Measurements from ENCODE around the gene TMPRSS7. TPM values are rescaled to one million over a fixed set of nuclear protein-coding genes. Genes with fewer than 3 reads are reported as not detected.

Gene TMPRSS7
- total RNA-seq, 1 donor from 2014 or later = not detected

GRCh38 chr3:112019716-112020115 is 14.8 kb upstream of the TMPRSS7 start:
- ATAC-seq (ENCODE audit: low read depth) (no peak), DNase-seq (no peak)
- no peak overlapping the region for H3K27ac Mint-ChIP-seq
- H3K4me3 Mint-ChIP-seq = no peak overlapping the region
- no peaks in the 10 kb centered on the region for H3K36me3 Mint-ChIP-seq (ENCODE audit: low read depth)
- POLR2A ChIA-PET = no interaction called here
- no peaks in the 10 kb centered on the region for H3K9me3 Mint-ChIP-seq
- CTCF ChIA-PET = interaction anchor here (0.9 kb wide), 1 partner anchor 9 kb away, joined by 3 read pairs; no protein-coding TSS in a partner anchor
- no peaks in the 10 kb centered on the region for H3K4me1 Mint-ChIP-seq
- no peaks in the 10 kb centered on the region for H3K27me3 Mint-ChIP-seq
- TF ChIP-seq CTCF (IDR thresholded peaks at IDR 0.05) = no peak
- intact Hi-C loops (cut with micrococcal nuclease) = no loop called here

GRCh38 chr3:112020674-112021085 is 13.9 kb upstream of the TMPRSS7 start:
- CTCF ChIA-PET = no interaction called here
- Mint-ChIP-seq H3K4me3 (no peak overlapping the region), H3K4me1 (no peaks in the 10 kb centered on the region), H3K27ac (no peak overlapping the region), H3K9me3 (no peaks in the 10 kb centered on the region), H3K36me3 (ENCODE audit: low read depth) (no peaks in the 10 kb centered on the region), H3K27me3 (no peaks in the 10 kb centered on the region)
- DNase-seq = no peak
- POLR2A ChIA-PET = no interaction called here
- no peak for TF ChIP-seq CTCF (IDR thresholded peaks at IDR 0.05)
- intact Hi-C loops (cut with micrococcal nuclease) = no loop called here
- ATAC-seq (ENCODE audit: low read depth) = no peak

- no peaks in the 10 kb centered on the region for H3K4me1 Mint-ChIP-seq
- intact Hi-C loops (cut with micrococcal nuclease) = no loop called here
- POLR2A ChIA-PET = no interaction called here
- no peak for ATAC-seq (ENCODE audit: low read depth)
- no peak overlapping the region for H3K27ac Mint-ChIP-seq
- no peak for TF ChIP-seq CTCF (IDR thresholded peaks at IDR 0.05)
- no peak for DNase-seq
- H3K4me3 Mint-ChIP-seq = no peak overlapping the region
- no peaks in the 10 kb centered on the region for H3K27me3 Mint-ChIP-seq
- H3K36me3 Mint-ChIP-seq (ENCODE audit: low read depth) = no peaks in the 10 kb centered on the region
- H3K9me3 Mint-ChIP-seq = no peaks in the 10 kb centered on the region
- CTCF ChIA-PET = no interaction called here
These were observed 7.4 kb upstream of the TMPRSS7 start for GRCh38 chr3:112027142-112027541.

- Mint-ChIP-seq H3K27me3 (no peaks in the 10 kb centered on the region), H3K27ac (no peak overlapping the region), H3K4me3 (no peak overlapping the region), H3K9me3 (no peaks in the 10 kb centered on the region), H3K4me1 (no peaks in the 10 kb centered on the region), H3K36me3 (ENCODE audit: low read depth) (no peaks in the 10 kb centered on the region)
- ATAC-seq (ENCODE audit: low read depth) (no peak), DNase-seq (no peak)
- ChIA-PET POLR2A (no interaction called here), CTCF (no interaction called here)
- no peak for TF ChIP-seq CTCF (IDR thresholded peaks at IDR 0.05)
- intact Hi-C loops (cut with micrococcal nuclease) = no loop called here
These were observed 6.7 kb upstream of the TMPRSS7 start for GRCh38 chr3:112027826-112028225.

GRCh38 chr3:112030901-112031300 is 3.6 kb upstream of the TMPRSS7 start:
- ChIA-PET CTCF (no interaction called here), POLR2A (no interaction called here)
- H3K27me3 Mint-ChIP-seq = no peaks in the 10 kb centered on the region
- intact Hi-C loops (cut with micrococcal nuclease) = no loop called here
- no peaks in the 10 kb centered on the region for H3K4me1 Mint-ChIP-seq
- DNase-seq (no peak), ATAC-seq (ENCODE audit: low read depth) (no peak)
- no peak overlapping the region for H3K27ac Mint-ChIP-seq
- H3K4me3 Mint-ChIP-seq = no peak overlapping the region
- H3K36me3 Mint-ChIP-seq (ENCODE audit: low read depth) = no peaks in the 10 kb centered on the region
- H3K9me3 Mint-ChIP-seq = no peaks in the 10 kb centered on the region
- TF ChIP-seq CTCF (IDR thresholded peaks at IDR 0.05) = no peak
